Heart left ventricle (tissue), 16 donors: Measurements from ENCODE around the gene USP15. TPM values are rescaled to one million over a fixed set of nuclear protein-coding genes. Genes with fewer than 3 reads are reported as not detected.

Source experiments
- ATAC-seq, 4 donors: fragments of 200-7000 bp; cut with Tn5 transposase; one replicate each; pipeline ENCODE4 v1.9.1; 2020 to 2022; ENCODE audit warnings: moderate library complexity in 4 of 4, mild to moderate bottlenecking in 3 of 4, moderate number of reproducible peaks in 1 of 4
- DNase-seq, 5 donors: peaks; one replicate each; pipeline ENCODE4 v3.0.0-alpha.2; 2020
- H3K27ac ChIP-seq, 12 donors: fragments of 200-600 bp; sonication (generic) in 4 of 12; one replicate each; pipeline versions ENCODE4 v1.5.0 to v1.8.0; 2016 to 2022; ENCODE audit warnings: mild to moderate bottlenecking in 2 of 12
- H3K27me3 ChIP-seq, 9 donors: fragments of 200-600 bp; sonication (generic) in 2 of 9; one replicate each; pipeline versions ENCODE4 v1.5.1 to v1.8.0; 2016 to 2022; ENCODE audit warnings: mild to moderate bottlenecking in 3 of 9
- H3K36me3 ChIP-seq, 9 donors: fragments of 200-600 bp; sonication (generic) in 2 of 9; one replicate each; pipeline versions ENCODE4 v1.5.0 to v1.8.0; 2018 to 2022; ENCODE audit warnings: mild to moderate bottlenecking in 2 of 9
- H3K4me1 ChIP-seq, 12 donors: fragments of 200-600 bp; sonication (generic) in 4 of 12; one replicate each; pipeline versions ENCODE4 v1.5.0 to v1.8.0; 2016 to 2022; ENCODE audit warnings: mild to moderate bottlenecking in 3 of 12
- H3K4me3 ChIP-seq, 12 donors: fragments of 200-600 bp; sonication (generic) in 4 of 12; one replicate each; pipeline versions ENCODE4 v1.5.0 to v1.8.0; 2017 to 2022; ENCODE audit warnings: mild to moderate bottlenecking in 9 of 12, moderate library complexity in 4 of 12
- H3K9me3 ChIP-seq, 12 donors: fragments of 200-600 bp; sonication (generic) in 4 of 12; one replicate each; pipeline versions ENCODE4 v1.5.0 to v1.8.0; 2016 to 2022; ENCODE audit warnings: mild to moderate bottlenecking in 1 of 12
- POLR2A ChIP-seq, 2 donors: fragments of 450-650 bp; IDR thresholded peaks; one replicate each; pipeline ENCODE4 v1.6.1; 2017; ENCODE audit warnings: antibody characterized with exemption in 2 of 2, mild to moderate bottlenecking in 2 of 2, moderate library complexity in 2 of 2
- WGBS, 4 donors: extraction: QIAGEN DNeasy Blood & Tissue Kit in 2 of 4; methylation state at CpG; one replicate each; pipeline versions ENCODE4 v1.1.5 to v1.1.7; 2013 to 2018; 5-methylcytosine and 5-hydroxymethylcytosine counted together
- intact Hi-C, 10 donors: fragments of 100-400 bp; cut with DNase I; formaldehyde crosslinking; loops; one replicate each; pipeline versions ENCODE4 v1.11.1 to v1.14.2; 2022
- long read RNA-seq, 3 donors: library from polyadenylated mRNA; unstranded; transcript quantifications; one replicate each; pipeline ENCODE4 v2.0.0, GENCODE V29; 2020 to 2021
- polyA plus RNA-seq, 2 donors: library from polyadenylated mRNA; stranded (reverse); fragments of 200-250 nt; gene quantifications; one replicate each; pipeline ENCODE4 v1.2.3, GENCODE V29; 2013
- total RNA-seq, 9 donors: library from RNA; depleted of rRNA in 2 of 9; stranded (reverse); fragments of >200 nt in 2 of 9; fragmentation: NEBNext Ultra II Directional in 3 of 9; extraction: Animal tissue kit (Norgen Biotek cat#: 25700) in 3 of 9; gene quantifications; one replicate each; pipeline versions ENCODE4 v1.1.0 to v1.2.4, GENCODE V29; 2016 to 2023
- TF ChIP-seq, protein P1 (sequence below), 12 donors: fragments of 200-600 bp; sonication (generic) in 4 of 12; IDR thresholded peaks; one replicate each; pipeline versions ENCODE4 v1.5.0 to v1.8.0; 2018 to 2022; ENCODE audit warnings: antibody characterized with exemption in 12 of 12, mild to moderate bottlenecking in 5 of 12
- donor health status: ischemic (EF 13 %, LVEDD 7.1; RV severe dilation, severe dysfunction).
- donor health status: healthy with polysubstance abuse.
- donor health status: DM: no; HTN: yes; CAD: no.
- donor health status: DM: no; HTN: no; CAD: no.
- donor health status: ischemic (EF 25% LVEDD 6.9; RV normal size, moderate dysfunction).
- donor health status: ischemic (EF 25% LVEDD 5.7; RV mildly dilated, moderate dysfunction).
- donor health status: healthy.
- donor health status: DM: yes; HTN: yes; CAD: no.
- donor health status: ischemic (EF 35%, LVEDD 5.7; RV mildly dilated, moderate dysfunction).
- donor health status: nonischemic (EF 11% LVEDD 7.7; RV severe dilation, severe dysfunction).
- donor health status: DM: yes; HTN: yes; CAD: no.
- donor health status: PGD.
- donor health status: ischemic (EF 29% LVEDD 5.4; RV normal size, mild dysfunction).
- donor health status: nonischemic (EF 23%, LVEDD 6.1; RV moderate dilation, normal function).

The USP15 gene
- total RNA-seq (10 to 100 TPM; 33.3 to 69.7 (median 62.2) TPM), polyA plus RNA-seq (10 to 100 TPM; 36.1 to 44.7 TPM)
- long read RNA-seq, donor 1, full-length matches to known transcripts, result 25 of 35 reads
- long read RNA-seq, donor 1, partial matches to known transcripts, result 3 of 35 reads
- long read RNA-seq, donor 1, other reads (novel, unspliced or antisense), result 7 of 35 reads
- long read RNA-seq, donor 2, full-length matches to known transcripts, result 46 of 80 reads
- long read RNA-seq, donor 2, partial matches to known transcripts, result 9 of 80 reads
- long read RNA-seq, donor 2, other reads (novel, unspliced or antisense), result 25 of 80 reads
- long read RNA-seq, donor 3, full-length matches to known transcripts, result 51 of 65 reads
- long read RNA-seq, donor 3, partial matches to known transcripts, result 3 of 65 reads
- long read RNA-seq, donor 3, other reads (novel, unspliced or antisense), result 11 of 65 reads

GRCh38 chr12:62259993-62260732, at the start of gene USP15:
Gene USP15 (plus strand): TSS chr12:62260404. CDS start chr12:62260415, 11 bp downstream.
- H3K36me3 ChIP-seq, result no peaks in the 10 kb centered on the region
- H3K4me1 ChIP-seq, result peaks cover 0 to 72% (median 43%) of the 10 kb centered on the region in 12 donors
- WGBS, 4 donors, result 0 to 1% (median 0%) methylated on average over 37 to 61 of the region's 61 CpGs
- H3K27me3 ChIP-seq, result no peaks in the 10 kb centered on the region
- intact Hi-C loops, result loop anchor here in 5 of 10 donors (5.0 to 10.0 kb wide), 4 partner anchors 55 to 207 kb away; partner anchors contain the start of gene MON2 (in 1 of the 5)
- DNase-seq (peak; percentile 97 to 99 (median 98)), ATAC-seq (peak; percentile 98)
- peak within 1 kb of the TSS; percentile 79 to 98 (median 94) for H3K27ac ChIP-seq
- no peaks in the 10 kb centered on the region for H3K9me3 ChIP-seq
- peak within 1 kb of the TSS; percentile 50 to 97 (median 89) for H3K4me3 ChIP-seq
- peak in 1 of 2 donors; percentile 73 for TF ChIP-seq POLR2A (IDR thresholded peaks at IDR 0.05)
- TF ChIP-seq, protein P1, sequence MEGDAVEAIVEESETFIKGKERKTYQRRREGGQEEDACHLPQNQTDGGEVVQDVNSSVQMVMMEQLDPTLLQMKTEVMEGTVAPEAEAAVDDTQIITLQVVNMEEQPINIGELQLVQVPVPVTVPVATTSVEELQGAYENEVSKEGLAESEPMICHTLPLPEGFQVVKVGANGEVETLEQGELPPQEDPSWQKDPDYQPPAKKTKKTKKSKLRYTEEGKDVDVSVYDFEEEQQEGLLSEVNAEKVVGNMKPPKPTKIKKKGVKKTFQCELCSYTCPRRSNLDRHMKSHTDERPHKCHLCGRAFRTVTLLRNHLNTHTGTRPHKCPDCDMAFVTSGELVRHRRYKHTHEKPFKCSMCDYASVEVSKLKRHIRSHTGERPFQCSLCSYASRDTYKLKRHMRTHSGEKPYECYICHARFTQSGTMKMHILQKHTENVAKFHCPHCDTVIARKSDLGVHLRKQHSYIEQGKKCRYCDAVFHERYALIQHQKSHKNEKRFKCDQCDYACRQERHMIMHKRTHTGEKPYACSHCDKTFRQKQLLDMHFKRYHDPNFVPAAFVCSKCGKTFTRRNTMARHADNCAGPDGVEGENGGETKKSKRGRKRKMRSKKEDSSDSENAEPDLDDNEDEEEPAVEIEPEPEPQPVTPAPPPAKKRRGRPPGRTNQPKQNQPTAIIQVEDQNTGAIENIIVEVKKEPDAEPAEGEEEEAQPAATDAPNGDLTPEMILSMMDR (IDR thresholded peaks at IDR 0.05), result peak; percentile 73 to 92 (median 85)

DNA sequence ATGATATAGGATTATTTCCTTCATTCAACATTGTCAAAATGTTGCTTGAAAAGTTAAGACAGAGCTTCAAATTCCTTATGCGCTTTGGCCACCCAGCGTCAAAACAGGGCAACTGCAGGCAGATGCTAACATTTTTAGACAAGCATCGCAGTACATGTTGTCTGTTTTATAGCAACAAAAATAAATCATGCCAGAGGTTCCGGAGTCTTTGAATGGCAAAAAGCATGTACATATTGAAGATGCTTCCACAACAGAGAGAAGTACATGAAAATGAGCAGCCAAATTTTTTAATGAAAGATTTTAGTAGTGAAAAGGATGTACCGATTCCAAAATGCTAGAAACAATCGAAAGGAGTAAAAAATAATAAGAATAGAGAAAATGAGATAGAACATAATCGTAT, 49.8 kb upstream of the USP15 start:
- 31 to 32% (median 32%) methylated on average over 7 of the region's 7 CpGs for WGBS, 4 donors
- no peak overlapping the region for H3K27ac ChIP-seq
- no peaks in the 10 kb centered on the region for H3K27me3 ChIP-seq
- H3K4me1 ChIP-seq, result peaks cover 0 to 11% (median 0%) of the 10 kb centered on the region in 12 donors
- no peak for ATAC-seq
- no peak for DNase-seq
- intact Hi-C loops, result loop anchor here in 1 of 10 donors (10.0 kb wide), 1 partner anchor 886 kb away; no protein-coding TSS in a partner anchor
- no peaks in the 10 kb centered on the region for H3K36me3 ChIP-seq
- H3K9me3 ChIP-seq, result no peaks in the 10 kb centered on the region
- H3K4me3 ChIP-seq, result no peak overlapping the region
- no peak for TF ChIP-seq POLR2A (IDR thresholded peaks at IDR 0.05)
- TF ChIP-seq, protein P1 (IDR thresholded peaks at IDR 0.05), result peak; percentile 54 to 87 (median 76)

DNA sequence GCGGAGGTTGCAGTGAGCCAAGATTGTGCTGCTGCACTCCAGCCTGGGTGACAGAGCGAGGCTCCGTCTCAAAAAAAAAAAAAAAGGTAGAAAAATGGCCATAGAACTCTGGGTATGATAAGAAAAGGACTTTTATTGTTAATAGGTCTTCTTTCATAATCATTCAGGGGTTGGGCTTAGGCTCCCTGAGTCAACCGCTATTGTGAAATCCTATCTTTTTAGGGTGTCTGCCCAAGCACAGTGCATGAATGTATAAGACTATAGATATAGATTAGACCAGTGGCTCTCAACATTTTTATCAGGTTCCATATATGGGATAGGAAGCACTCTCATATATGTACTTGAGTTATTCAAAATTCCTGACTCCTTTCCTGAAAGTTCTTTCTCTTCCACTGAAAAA, 48.7 kb upstream of the USP15 start:
- Histone ChIP-seq H3K9me3 (no peaks in the 10 kb centered on the region), H3K27ac (peak overlapping the region in 1 of 12 donors; percentile 7), H3K4me1 (peaks cover 0 to 20% (median 0%) of the 10 kb centered on the region in 12 donors), H3K4me3 (no peak overlapping the region), H3K36me3 (no peaks in the 10 kb centered on the region), H3K27me3 (no peaks in the 10 kb centered on the region)
- TF ChIP-seq POLR2A (IDR thresholded peaks at IDR 0.05), result no peak
- TF ChIP-seq, protein P1 (IDR thresholded peaks at IDR 0.05), result no peak
- ATAC-seq (no peak), DNase-seq (no peak)
- intact Hi-C loops, result loop anchor here in 1 of 10 donors (10.0 kb wide), 1 partner anchor 887 kb away; no protein-coding TSS in a partner anchor
- 84 to 90% (median 86%) methylated on average over 4 of the region's 4 CpGs for WGBS, 4 donors

DNA sequence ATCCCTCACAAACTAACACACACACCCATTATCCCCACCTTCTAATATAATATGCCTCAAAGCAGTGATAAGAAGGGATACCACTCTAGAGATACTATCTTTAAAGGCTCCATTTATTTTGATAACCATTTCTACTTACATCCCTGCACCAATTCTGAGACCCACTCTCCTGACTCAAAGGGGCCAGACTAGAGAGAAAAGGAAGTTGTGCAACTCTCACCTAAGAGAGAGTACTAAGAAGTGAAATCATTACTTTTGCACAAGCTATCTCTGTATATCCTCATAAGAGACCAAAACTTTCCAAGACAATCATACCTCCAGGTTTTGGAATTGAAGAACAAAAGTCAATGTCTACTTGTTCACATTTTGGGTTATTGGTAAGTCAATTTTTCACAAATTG, 45.4 kb upstream of the USP15 start:
- H3K27ac ChIP-seq, result peak overlapping the region in 1 of 12 donors; percentile 82
- H3K9me3 ChIP-seq, result no peaks in the 10 kb centered on the region
- ATAC-seq (no peak), DNase-seq (no peak)
- intact Hi-C loops, result loop anchor here in 1 of 10 donors (10.0 kb wide), 1 partner anchor 890 kb away; no protein-coding TSS in a partner anchor
- H3K4me1 ChIP-seq, result peaks cover 0 to 31% (median 0%) of the 10 kb centered on the region in 12 donors
- no peaks in the 10 kb centered on the region for H3K27me3 ChIP-seq
- TF ChIP-seq, protein P1 (IDR thresholded peaks at IDR 0.05), result no peak
- no peak for TF ChIP-seq POLR2A (IDR thresholded peaks at IDR 0.05)
- H3K36me3 ChIP-seq, result no peaks in the 10 kb centered on the region
- no peak overlapping the region for H3K4me3 ChIP-seq
